Measurements from ENCODE around the gene PRKG1.

PRKG1 gene

GRCh38 chr10:51620131-51620530, 545.8 kb downstream of the PRKG1 start:
- DNase-seq, result no peak

GRCh38 chr10:51624013-51624412, 549.7 kb downstream of the PRKG1 start:
- DNase-seq, result no peak

- DNase-seq, result no peak
These were observed 555.8 kb downstream of the PRKG1 start for GRCh38 chr10:51629934-51630639.

- DNase-seq, result no peak
These were observed 556.3 kb downstream of the PRKG1 start for GRCh38 chr10:51630640-51631005.

- DNase-seq, result no peak
These were observed 561.1 kb downstream of the PRKG1 start for GRCh38 chr10:51635436-51635835.

- DNase-seq, result no peak
These were observed 563.9 kb downstream of the PRKG1 start for GRCh38 chr10:51638211-51638610.

- no peak for DNase-seq
These were observed 564.5 kb downstream of the PRKG1 start for GRCh38 chr10:51638737-51639136.

- DNase-seq, result no peak
These were observed 566.0 kb downstream of the PRKG1 start for GRCh38 chr10:51640120-51640819.

- DNase-seq, result no peak
These were observed 568.3 kb downstream of the PRKG1 start for GRCh38 chr10:51642581-51642980.

- no peak for DNase-seq
These were observed 569.4 kb downstream of the PRKG1 start for GRCh38 chr10:51643734-51644133.

- no peak for DNase-seq
These were observed 574.8 kb downstream of the PRKG1 start for GRCh38 chr10:51649064-51649463.

GRCh38 chr10:51651063-51651462, 576.8 kb downstream of the PRKG1 start:
- no peak for DNase-seq

GRCh38 chr10:51653025-51653424, 578.7 kb downstream of the PRKG1 start:
- DNase-seq, result no peak

GRCh38 chr10:51654918-51655317, 580.6 kb downstream of the PRKG1 start:
- DNase-seq, result no peak

GRCh38 chr10:51656503-51656902, 582.2 kb downstream of the PRKG1 start:
- no peak for DNase-seq

GRCh38 chr10:51658000-51658399, 583.7 kb downstream of the PRKG1 start:
- no peak for DNase-seq

GRCh38 chr10:51659344-51659743, 585.1 kb downstream of the PRKG1 start:
- DNase-seq, result no peak

- DNase-seq, result no peak
These were observed 588.8 kb downstream of the PRKG1 start for GRCh38 chr10:51663086-51663485.

- DNase-seq, result no peak
These were observed 592.2 kb downstream of the PRKG1 start for GRCh38 chr10:51666456-51666855.

- no peak for DNase-seq
These were observed 593.5 kb downstream of the PRKG1 start for GRCh38 chr10:51667678-51668335.

- no peak for DNase-seq
These were observed 594.0 kb downstream of the PRKG1 start for GRCh38 chr10:51668336-51668689.

- no peak for DNase-seq
These were observed 594.8 kb downstream of the PRKG1 start for GRCh38 chr10:51669041-51669440.

GRCh38 chr10:51672039-51672535, 597.8 kb downstream of the PRKG1 start:
- DNase-seq, result no peak

- DNase-seq, result no peak
These were observed 600.8 kb downstream of the PRKG1 start for GRCh38 chr10:51675088-51675487.
